Skeletal muscle satellite cell (primary cell): ENCODE measurements around the gene SLFN5. TPM values are rescaled to one million over a fixed set of nuclear protein-coding genes. Genes with fewer than 3 reads are reported as not detected.
"Not testable (repeated sequence)": the region's sequence is repeated elsewhere in the genome, so short reads cannot be mapped to it uniquely, and the experiment has no call there.

Experiments used
- H3K27me3 ChIP-seq: 2 replicates; pipeline ENCODE4 v1.7.0; 2013; ENCODE audit warnings: low read length; ENCODE audit not compliant: control insufficient read depth, insufficient read depth
- H3K36me3 ChIP-seq: 2 replicates; pipeline ENCODE4 v1.7.0; 2013; ENCODE audit warnings: mild to moderate bottlenecking, control low read depth, low read length; ENCODE audit not compliant: insufficient read depth
- H3K4me1 ChIP-seq: 2 replicates; pipeline ENCODE4 v1.7.0; 2013; ENCODE audit warnings: low read length; ENCODE audit not compliant: control insufficient read depth, insufficient read depth
- H3K4me2 ChIP-seq: 2 replicates; pipeline ENCODE4 v1.7.0; 2013; ENCODE audit warnings: mild to moderate bottlenecking, low read length
- H3K4me3 ChIP-seq: 2 replicates; pipeline ENCODE4 v1.7.0; 2013; ENCODE audit warnings: low read length
- H3K9ac ChIP-seq: 2 replicates; pipeline ENCODE4 v1.7.0; 2013; ENCODE audit warnings: mild to moderate bottlenecking, low read depth, low read length, moderate library complexity
- H3K9me3 ChIP-seq: replicated peaks from 2 replicates; pipeline ENCODE4 v1.7.0; 2013; ENCODE audit warnings: mild to moderate bottlenecking, control low read depth, low read length
- total RNA-seq: library from RNA; depleted of rRNA; stranded (reverse); fragments of >200 nt; gene quantifications from 2 replicates; pipeline ENCODE4 v1.2.3, GENCODE V29; 2012; rRNA removed

Gene SLFN5
- total RNA-seq: 54.6 and 71.5 TPM in 2 replicates

- peaks cover 10% of the 10 kb centered on the region for H3K36me3 ChIP-seq
- no peaks in the 10 kb centered on the region for H3K9me3 ChIP-seq
- no peaks in the 10 kb centered on the region for H3K27me3 ChIP-seq
- H3K4me1 ChIP-seq: peaks cover 37% of the 10 kb centered on the region
- peak within 1 kb of the TSS; percentile 83 for H3K4me2 ChIP-seq
- H3K4me3 ChIP-seq: peak within 1 kb of the TSS; percentile 85
- peak within 1 kb of the TSS; percentile 94 for H3K9ac ChIP-seq
Measured at GRCh38 chr17:35242805-35243560, at the start of gene SLFN5. SLFN5 (plus strand) TSS chr17:35243072; CDS start chr17:35258691, 15,619 bp downstream.

GRCh38 chr17:35194001-35194400 lies 48.9 kb upstream of the SLFN5 start, which contains the start of gene SLC35G3:
SLC35G3 (minus strand) TSS chr17:35194393; CDS start chr17:35194307, 86 bp downstream.
- not testable (repeated sequence) for H3K27me3 ChIP-seq, H3K4me1 ChIP-seq

GRCh38 chr17:35195062-35195461 lies 47.8 kb upstream of the SLFN5 start:
- not testable (repeated sequence) for H3K4me2 ChIP-seq, H3K4me1 ChIP-seq, H3K36me3 ChIP-seq, H3K4me3 ChIP-seq, H3K9me3 ChIP-seq, H3K9ac ChIP-seq, H3K27me3 ChIP-seq

More at GRCh38 chr17:35194001-35194400, 48.9 kb upstream of the SLFN5 start, which contains the start of gene SLC35G3:
- not testable (repeated sequence) for H3K36me3 ChIP-seq, H3K9ac ChIP-seq, H3K9me3 ChIP-seq, H3K4me3 ChIP-seq, H3K4me2 ChIP-seq

- H3K4me1 ChIP-seq, H3K4me3 ChIP-seq, H3K4me2 ChIP-seq, H3K9me3 ChIP-seq, H3K9ac ChIP-seq, H3K36me3 ChIP-seq, H3K27me3 ChIP-seq: not testable (repeated sequence)
Measured at GRCh38 chr17:35202582-35202981, 40.3 kb upstream of the SLFN5 start.

GRCh38 chr17:35210741-35211140 lies 32.1 kb upstream of the SLFN5 start:
- Histone ChIP-seq H3K9ac (no peak overlapping the region), H3K9me3 (no peaks in the 10 kb centered on the region), H3K4me2 (no peak overlapping the region), H3K4me3 (no peak overlapping the region), H3K27me3 (peaks cover 21% of the 10 kb centered on the region), H3K4me1 (no peaks in the 10 kb centered on the region), H3K36me3 (no peaks in the 10 kb centered on the region)

GRCh38 chr17:35212668-35213067 lies 30.2 kb upstream of the SLFN5 start:
- Histone ChIP-seq H3K36me3 (no peaks in the 10 kb centered on the region), H3K9ac (no peak overlapping the region), H3K4me2 (no peak overlapping the region), H3K9me3 (no peaks in the 10 kb centered on the region), H3K27me3 (peaks cover 28% of the 10 kb centered on the region), H3K4me1 (no peaks in the 10 kb centered on the region), H3K4me3 (no peak overlapping the region)

- Histone ChIP-seq H3K4me1 (no peaks in the 10 kb centered on the region), H3K27me3 (peaks cover 28% of the 10 kb centered on the region), H3K4me3 (no peak overlapping the region), H3K9ac (no peak overlapping the region), H3K9me3 (no peaks in the 10 kb centered on the region), H3K4me2 (no peak overlapping the region), H3K36me3 (no peaks in the 10 kb centered on the region)
Measured at GRCh38 chr17:35213412-35213940, 29.4 kb upstream of the SLFN5 start.

- Histone ChIP-seq H3K36me3 (no peaks in the 10 kb centered on the region), H3K4me1 (no peaks in the 10 kb centered on the region), H3K4me3 (no peak overlapping the region), H3K9ac (no peak overlapping the region), H3K27me3 (peaks cover 25% of the 10 kb centered on the region), H3K4me2 (no peak overlapping the region), H3K9me3 (no peaks in the 10 kb centered on the region)
Measured at GRCh38 chr17:35214192-35214591, 28.7 kb upstream of the SLFN5 start.

- Histone ChIP-seq H3K4me3 (no peak overlapping the region), H3K4me2 (no peak overlapping the region), H3K9ac (no peak overlapping the region), H3K36me3 (no peaks in the 10 kb centered on the region), H3K4me1 (no peaks in the 10 kb centered on the region), H3K9me3 (no peaks in the 10 kb centered on the region), H3K27me3 (peaks cover 25% of the 10 kb centered on the region)
Measured at GRCh38 chr17:35214631-35215273, 28.1 kb upstream of the SLFN5 start.

GRCh38 chr17:35217107-35217506 lies 25.8 kb upstream of the SLFN5 start:
- H3K4me3 ChIP-seq: no peak overlapping the region
- H3K9ac ChIP-seq: no peak overlapping the region
- no peaks in the 10 kb centered on the region for H3K4me1 ChIP-seq
- no peak overlapping the region for H3K4me2 ChIP-seq
- H3K36me3 ChIP-seq: no peaks in the 10 kb centered on the region
- H3K27me3 ChIP-seq: peaks cover 28% of the 10 kb centered on the region
- no peaks in the 10 kb centered on the region for H3K9me3 ChIP-seq

- no peak overlapping the region for H3K9ac ChIP-seq
- H3K4me2 ChIP-seq: no peak overlapping the region
- no peaks in the 10 kb centered on the region for H3K4me1 ChIP-seq
- peaks cover 28% of the 10 kb centered on the region for H3K27me3 ChIP-seq
- no peaks in the 10 kb centered on the region for H3K9me3 ChIP-seq
- no peak overlapping the region for H3K4me3 ChIP-seq
- H3K36me3 ChIP-seq: no peaks in the 10 kb centered on the region
Measured at GRCh38 chr17:35218915-35219314, 24.0 kb upstream of the SLFN5 start.
